ENCODE results near the gene RNASEH2A.

DNA sequence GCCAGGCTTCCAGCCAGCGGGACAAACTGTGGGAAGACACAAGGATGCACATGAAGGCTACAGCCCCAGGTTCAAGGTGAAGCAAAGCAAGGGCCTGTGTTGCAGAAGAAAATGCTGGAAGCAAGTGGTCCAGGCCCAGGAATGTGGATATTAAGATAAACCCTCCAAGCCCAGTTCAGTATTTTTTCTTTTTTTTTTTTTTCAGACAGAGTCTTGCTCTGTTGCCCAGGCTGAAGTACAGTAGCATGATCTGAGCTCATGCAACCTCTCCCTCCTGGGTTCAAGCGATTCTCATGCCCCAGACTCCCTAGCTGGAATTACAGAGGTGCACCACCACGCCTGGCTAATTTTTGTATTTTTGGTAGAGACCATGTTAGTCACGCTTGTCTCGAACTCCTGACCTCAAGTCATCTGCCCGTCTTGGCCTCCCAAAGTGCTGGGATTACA is 9.2 kb upstream of the RNASEH2A start:
- TF ChIP-seq CEBPB (IDR thresholded peaks at IDR 0.05; ENCODE audit: low read depth, low read length) (no peak), POLR2A (IDR thresholded peaks at IDR 0.05; ENCODE audit: low read depth, low read length) (no peak), MAZ (IDR thresholded peaks at IDR 0.05; ENCODE audit: borderline replicate concordance, low read depth, low read length) (no peak)
- TF ChIP-seq, protein P1, sequence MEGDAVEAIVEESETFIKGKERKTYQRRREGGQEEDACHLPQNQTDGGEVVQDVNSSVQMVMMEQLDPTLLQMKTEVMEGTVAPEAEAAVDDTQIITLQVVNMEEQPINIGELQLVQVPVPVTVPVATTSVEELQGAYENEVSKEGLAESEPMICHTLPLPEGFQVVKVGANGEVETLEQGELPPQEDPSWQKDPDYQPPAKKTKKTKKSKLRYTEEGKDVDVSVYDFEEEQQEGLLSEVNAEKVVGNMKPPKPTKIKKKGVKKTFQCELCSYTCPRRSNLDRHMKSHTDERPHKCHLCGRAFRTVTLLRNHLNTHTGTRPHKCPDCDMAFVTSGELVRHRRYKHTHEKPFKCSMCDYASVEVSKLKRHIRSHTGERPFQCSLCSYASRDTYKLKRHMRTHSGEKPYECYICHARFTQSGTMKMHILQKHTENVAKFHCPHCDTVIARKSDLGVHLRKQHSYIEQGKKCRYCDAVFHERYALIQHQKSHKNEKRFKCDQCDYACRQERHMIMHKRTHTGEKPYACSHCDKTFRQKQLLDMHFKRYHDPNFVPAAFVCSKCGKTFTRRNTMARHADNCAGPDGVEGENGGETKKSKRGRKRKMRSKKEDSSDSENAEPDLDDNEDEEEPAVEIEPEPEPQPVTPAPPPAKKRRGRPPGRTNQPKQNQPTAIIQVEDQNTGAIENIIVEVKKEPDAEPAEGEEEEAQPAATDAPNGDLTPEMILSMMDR (conservative IDR thresholded peaks at IDR 0.05; ENCODE audit: low read depth, low read length), result no peak
